HG02678 (cell line): ENCODE results near the gene KLHL17.
A peak's percentile ranks its signal among the peaks of the same experiment; 100 is the strongest.

Source experiments
- ATAC-seq: cut with Tn5 transposase; IDR thresholded peaks from one replicate; pipeline ENCODE4 v1.9.1; 2021; ENCODE audit warnings: mild to moderate bottlenecking, moderate library complexity; ENCODE audit not compliant: unreplicated experiment

KLHL17 gene

GRCh38 chr1:947958-948357 is 12.4 kb upstream of the KLHL17 start:
- ATAC-seq = no peak

GRCh38 chr1:950268-950667 is 10.1 kb upstream of the KLHL17 start:
- no peak for ATAC-seq

GRCh38 chr1:950881-951280 is 9.5 kb upstream of the KLHL17 start:
- ATAC-seq = no peak

- no peak for ATAC-seq
Measured at GRCh38 chr1:951364-951763, 9.0 kb upstream of the KLHL17 start.

- ATAC-seq = no peak
Measured at GRCh38 chr1:952201-952600, 8.2 kb upstream of the KLHL17 start.

GRCh38 chr1:952603-953002 is 7.8 kb upstream of the KLHL17 start:
- no peak for ATAC-seq

- no peak for ATAC-seq
Measured at GRCh38 chr1:953524-954320, 6.7 kb upstream of the KLHL17 start.

- ATAC-seq = no peak
Measured at GRCh38 chr1:954927-955326, 5.5 kb upstream of the KLHL17 start.

GRCh38 chr1:955474-955873 is 4.9 kb upstream of the KLHL17 start:
- no peak for ATAC-seq

GRCh38 chr1:956636-957035 is 3.7 kb upstream of the KLHL17 start:
- no peak for ATAC-seq

GRCh38 chr1:958823-959730 is 1.3 kb upstream of the KLHL17 start, which contains the start of gene NOC2L:
Gene NOC2L (minus strand): TSS chr1:959256. CDS start chr1:959240, 16 bp downstream.
- peak; percentile 80 for ATAC-seq

- ATAC-seq = no peak
Measured at GRCh38 chr1:959731-960362, 537 bp upstream of the KLHL17 start.

GRCh38 chr1:961132-961669 is 817 bp downstream of the KLHL17 start:
- ATAC-seq = no peak

GRCh38 chr1:962381-963300 is 2.3 kb downstream of the KLHL17 start:
- no peak for ATAC-seq

- no peak for ATAC-seq
Measured at GRCh38 chr1:963301-963651, 2.9 kb downstream of the KLHL17 start.

- ATAC-seq = no peak
Measured at GRCh38 chr1:963746-964525, 3.6 kb downstream of the KLHL17 start.

- ATAC-seq = no peak
Measured at GRCh38 chr1:964691-965525, 4.5 kb downstream of the KLHL17 start.

GRCh38 chr1:965526-966134 is 5.2 kb downstream of the KLHL17 start:
- ATAC-seq = no peak
